Measurements from ENCODE around the gene CCT3.

Gene CCT3

DNA sequence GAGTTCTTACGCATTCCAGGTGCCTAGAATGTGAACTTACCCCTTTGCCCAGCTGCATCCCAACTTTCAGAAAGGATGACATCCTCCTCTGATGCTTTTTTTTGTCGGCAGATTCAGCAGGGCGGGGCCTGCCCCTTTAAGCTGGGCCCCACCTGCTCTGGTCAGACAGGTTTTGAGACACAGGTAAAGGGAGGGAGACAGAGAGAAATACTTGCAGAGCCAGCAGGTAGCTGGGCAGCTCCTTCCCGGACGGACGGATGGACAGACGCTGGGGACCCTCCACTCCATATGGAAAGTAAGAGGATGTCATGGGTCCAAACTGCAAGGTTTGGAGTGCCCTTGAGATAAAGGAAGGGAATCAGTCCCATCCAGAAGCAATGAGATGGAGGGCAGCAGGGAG is 54.0 kb downstream of the CCT3 start, which contains the start of gene TMEM79:
Gene TMEM79, plus strand, starts transcription at position 214 of the 400 bp plus-strand sequence. CDS start 902 bp downstream, outside the sequence.
- Histone ChIP-seq H3K27me3 (ENCODE audit: insufficient read depth, low read depth, severe bottlenecking) (no peaks in the 10 kb centered on the region), H3K36me3 (peaks cover 40% of the 10 kb centered on the region), H3K4me3 (ENCODE audit: low read depth, low read length) (peak within 1 kb of the TSS; percentile 81), H3K27ac (peak within 1 kb of the TSS; percentile 98), H3K9me3 (ENCODE audit: severe bottlenecking) (no peaks in the 10 kb centered on the region)
- TF ChIP-seq, protein P1, sequence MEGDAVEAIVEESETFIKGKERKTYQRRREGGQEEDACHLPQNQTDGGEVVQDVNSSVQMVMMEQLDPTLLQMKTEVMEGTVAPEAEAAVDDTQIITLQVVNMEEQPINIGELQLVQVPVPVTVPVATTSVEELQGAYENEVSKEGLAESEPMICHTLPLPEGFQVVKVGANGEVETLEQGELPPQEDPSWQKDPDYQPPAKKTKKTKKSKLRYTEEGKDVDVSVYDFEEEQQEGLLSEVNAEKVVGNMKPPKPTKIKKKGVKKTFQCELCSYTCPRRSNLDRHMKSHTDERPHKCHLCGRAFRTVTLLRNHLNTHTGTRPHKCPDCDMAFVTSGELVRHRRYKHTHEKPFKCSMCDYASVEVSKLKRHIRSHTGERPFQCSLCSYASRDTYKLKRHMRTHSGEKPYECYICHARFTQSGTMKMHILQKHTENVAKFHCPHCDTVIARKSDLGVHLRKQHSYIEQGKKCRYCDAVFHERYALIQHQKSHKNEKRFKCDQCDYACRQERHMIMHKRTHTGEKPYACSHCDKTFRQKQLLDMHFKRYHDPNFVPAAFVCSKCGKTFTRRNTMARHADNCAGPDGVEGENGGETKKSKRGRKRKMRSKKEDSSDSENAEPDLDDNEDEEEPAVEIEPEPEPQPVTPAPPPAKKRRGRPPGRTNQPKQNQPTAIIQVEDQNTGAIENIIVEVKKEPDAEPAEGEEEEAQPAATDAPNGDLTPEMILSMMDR (IDR thresholded peaks at IDR 0.05; ENCODE audit: low read depth, low read length), result no peak
- DNase-seq, result no peak

DNA sequence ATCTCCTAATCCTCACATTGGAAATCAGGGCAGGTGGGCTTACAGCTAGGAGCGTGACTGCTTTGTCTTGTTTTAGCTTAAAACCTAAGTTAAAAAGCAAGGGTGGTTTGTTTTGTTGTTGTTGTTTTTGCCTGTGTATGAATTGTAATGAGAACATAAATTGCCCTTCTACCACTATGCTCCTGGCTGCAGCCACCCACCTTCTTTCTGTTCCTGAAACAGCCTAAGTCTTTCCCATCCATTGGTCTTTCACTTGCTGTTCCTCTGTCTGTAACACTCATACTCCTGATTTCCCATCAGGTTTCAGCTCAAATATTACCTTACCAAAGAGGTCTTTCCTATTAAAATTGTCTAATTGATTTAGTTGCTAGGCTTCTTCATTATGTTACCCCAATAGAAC is 54.6 kb downstream of the CCT3 start:
- H3K27ac ChIP-seq, result peak overlapping the region; percentile 98
- DNase-seq, result no peak
- TF ChIP-seq, protein P1 (IDR thresholded peaks at IDR 0.05; ENCODE audit: low read depth, low read length), result no peak
- H3K36me3 ChIP-seq, result peaks cover 39% of the 10 kb centered on the region
- no peaks in the 10 kb centered on the region for H3K9me3 ChIP-seq (ENCODE audit: severe bottlenecking)
- H3K4me3 ChIP-seq (ENCODE audit: low read depth, low read length), result peak overlapping the region; percentile 81
- no peaks in the 10 kb centered on the region for H3K27me3 ChIP-seq (ENCODE audit: insufficient read depth, low read depth, severe bottlenecking)

DNA sequence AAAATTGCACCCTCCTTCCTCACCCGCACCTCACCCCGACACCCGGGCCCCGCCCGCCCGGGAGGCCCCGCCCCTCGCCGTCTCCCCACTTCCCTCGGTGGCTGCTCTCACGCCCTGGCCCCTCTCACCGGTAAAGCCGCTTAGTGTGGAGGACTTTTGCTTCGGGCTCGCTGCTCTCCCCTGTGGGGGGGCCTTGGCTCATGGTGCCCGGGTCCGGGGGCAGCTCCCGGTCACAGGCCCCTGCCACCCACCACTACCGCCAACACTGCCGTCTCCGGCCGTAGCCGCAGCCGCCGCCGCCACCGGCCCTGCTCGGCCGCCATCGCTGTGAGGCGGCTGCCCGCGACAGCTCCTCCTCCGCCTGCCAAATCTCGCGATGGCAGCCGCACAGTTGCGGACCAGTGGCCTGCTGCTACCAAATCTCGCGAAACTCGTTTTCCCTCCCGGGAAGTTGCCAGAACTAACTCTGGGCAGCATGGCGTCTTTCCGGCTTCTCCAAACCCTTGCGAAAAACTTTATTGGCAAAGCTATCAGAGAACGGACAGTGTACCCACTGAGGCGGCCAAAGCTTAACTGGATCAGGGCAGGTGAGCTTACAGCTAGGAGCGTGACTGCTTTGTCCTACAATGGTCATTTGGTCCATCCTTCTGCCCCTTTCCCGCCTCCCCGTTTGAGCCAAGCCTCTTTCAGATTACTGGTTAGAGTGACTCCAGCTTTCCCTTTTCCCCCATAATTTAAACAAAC is 55.4 kb downstream of the CCT3 start, which contains the start of gene SMG5:
Gene SMG5, minus strand, starts transcription at position 347 of the 744 bp plus-strand sequence. Its CDS starts 145 bp downstream, at position 202.
- Histone ChIP-seq H3K27me3 (ENCODE audit: insufficient read depth, low read depth, severe bottlenecking) (no peaks in the 10 kb centered on the region), H3K4me3 (ENCODE audit: low read depth, low read length) (peak within 1 kb of the TSS; percentile 81), H3K9me3 (ENCODE audit: severe bottlenecking) (no peaks in the 10 kb centered on the region), H3K27ac (peak within 1 kb of the TSS; percentile 98), H3K36me3 (peaks cover 47% of the 10 kb centered on the region)
- TF ChIP-seq, protein P1 (IDR thresholded peaks at IDR 0.05; ENCODE audit: low read depth, low read length), result no peak
- peak; percentile 100 for DNase-seq

- DNase-seq, result no peak
- H3K4me3 ChIP-seq (ENCODE audit: low read depth, low read length), result peak overlapping the region; percentile 81
- H3K9me3 ChIP-seq (ENCODE audit: severe bottlenecking), result no peaks in the 10 kb centered on the region
- TF ChIP-seq, protein P1 (IDR thresholded peaks at IDR 0.05; ENCODE audit: low read depth, low read length), result no peak
- peaks cover 54% of the 10 kb centered on the region for H3K36me3 ChIP-seq
- H3K27ac ChIP-seq, result peak overlapping the region; percentile 98
- no peaks in the 10 kb centered on the region for H3K27me3 ChIP-seq (ENCODE audit: insufficient read depth, low read depth, severe bottlenecking)
Measured at GRCh38 chr1:156281693-156282478, 56.2 kb downstream of the CCT3 start.

- H3K9me3 ChIP-seq (ENCODE audit: severe bottlenecking), result no peaks in the 10 kb centered on the region
- no peak overlapping the region for H3K27ac ChIP-seq
- H3K27me3 ChIP-seq (ENCODE audit: insufficient read depth, low read depth, severe bottlenecking), result no peaks in the 10 kb centered on the region
- H3K36me3 ChIP-seq, result peaks cover 57% of the 10 kb centered on the region
- TF ChIP-seq, protein P1 (IDR thresholded peaks at IDR 0.05; ENCODE audit: low read depth, low read length), result no peak
- no peak for DNase-seq
- peak overlapping the region; percentile 81 for H3K4me3 ChIP-seq (ENCODE audit: low read depth, low read length)
Measured at GRCh38 chr1:156281281-156281680, 56.8 kb downstream of the CCT3 start.

Data from WERI-Rb-1 (cell line).